IMR-90 (cell line): ENCODE data around the gene ECI2. TPM values are rescaled to one million over a fixed set of nuclear protein-coding genes. Genes with fewer than 3 reads are reported as not detected.

Experiments
- ATAC-seq: fragments of 200-7000 bp; cut with Tn5 transposase; 2 replicates; pipeline ENCODE4 v1.9.1; 2020; ENCODE audit warnings: low read depth, mild to moderate bottlenecking, moderate library complexity
- BruUV-seq: library from RNA; stranded (reverse); fragments of 400-500 nt; replicated peaks from 2 replicates; lab custom pipeline; 2021; lab: Mats Ljungman, UMichigan
- CTCF ChIA-PET: fragments of 300-600 bp; formaldehyde crosslinking; extraction: SDS; loops from one replicate; lab custom pipeline; 2021; ENCODE audit warnings: antibody characterized with exemption; lab: Yijun Ruan, JAX
- POLR2A ChIA-PET: fragments of 300-600 bp; sonication (Branson Sonifier 250); formaldehyde crosslinking; loops from one replicate; lab custom pipeline; 2022; ENCODE audit warnings: antibody characterized with exemption; ENCODE audit not compliant: unreplicated experiment; lab: Charles Lee
- DNase-seq: peaks from one replicate; pipeline ENCODE4 v3.0.0; 2013
- H2AFZ ChIP-seq: replicated peaks from 2 replicates; pipeline ENCODE3; 2013; ENCODE audit warnings: low read length, mild to moderate bottlenecking; ENCODE audit not compliant: poor library complexity
- H2AK5ac ChIP-seq: 2 replicates; pipeline ENCODE4 v1.6.1; 2013; ENCODE audit warnings: low read depth, low read length, inconsistent platforms
- H2AK9ac ChIP-seq: replicated peaks from 2 replicates; pipeline ENCODE3; 2013; ENCODE audit warnings: mild to moderate bottlenecking, low read depth, low read length, moderate library complexity; ENCODE audit not compliant: poor library complexity
- H2BK120ac ChIP-seq: 2 replicates; pipeline ENCODE4 v1.6.1; 2013; ENCODE audit warnings: low read depth, low read length, inconsistent platforms
- H2BK15ac ChIP-seq: 3 replicates; pipeline ENCODE4 v1.6.1; 2013; ENCODE audit warnings: low read depth, low read length, inconsistent platforms
- H2BK20ac ChIP-seq: 2 replicates; pipeline ENCODE4 v1.6.1; 2013; ENCODE audit warnings: low read depth, mild to moderate bottlenecking, inconsistent platforms, low read length, moderate library complexity
- H2BK5ac ChIP-seq: 2 replicates; pipeline ENCODE4 v1.6.1; 2013; ENCODE audit warnings: mild to moderate bottlenecking, low read depth, low read length, inconsistent platforms; ENCODE audit not compliant: poor library complexity, severe bottlenecking
- H3K14ac ChIP-seq: replicated peaks from 2 replicates; pipeline ENCODE4 v1.6.1; 2013; ENCODE audit warnings: low read depth, low read length, inconsistent platforms
- H3K18ac ChIP-seq: 2 replicates; pipeline ENCODE4 v1.6.1; 2013; ENCODE audit warnings: low read depth, low read length, control low read depth
- H3K23ac ChIP-seq: 2 replicates; pipeline ENCODE4 v1.6.1; 2013; ENCODE audit warnings: low read depth, low read length, inconsistent platforms
- H3K27ac ChIP-seq: 2 replicates; pipeline ENCODE4 v1.5.1; 2013; ENCODE audit warnings: mild to moderate bottlenecking, control low read depth, low read length; ENCODE audit not compliant: insufficient read depth
- H3K27me3 ChIP-seq: 2 replicates; pipeline ENCODE4 v1.6.1; 2013; ENCODE audit warnings: low read length; ENCODE audit not compliant: control insufficient read depth, insufficient read depth
- H3K36me3 ChIP-seq: 2 replicates; pipeline ENCODE4 v1.6.1; 2013; ENCODE audit warnings: low read length, mixed read lengths; ENCODE audit not compliant: control insufficient read depth, insufficient read depth
- H3K4ac ChIP-seq: 2 replicates; pipeline ENCODE4 v1.6.1; 2013; ENCODE audit warnings: low read depth, low read length, inconsistent platforms
- H3K4me1 ChIP-seq: 2 replicates; pipeline ENCODE4 v1.6.1; 2013; ENCODE audit warnings: low read length, mixed read lengths; ENCODE audit not compliant: control insufficient read depth, insufficient read depth
- H3K4me2 ChIP-seq: 2 replicates; pipeline ENCODE4 v1.6.1; 2013; ENCODE audit warnings: low read depth, mild to moderate bottlenecking, control low read depth, low read length, moderate library complexity
- H3K4me3 ChIP-seq: 2 replicates; pipeline ENCODE4 v1.5.1; 2013; ENCODE audit warnings: low read depth, mild to moderate bottlenecking, control low read depth, low read length, moderate library complexity; ENCODE audit not compliant: insufficient read depth
- H3K56ac ChIP-seq: 2 replicates; pipeline ENCODE4 v1.6.1; 2013; ENCODE audit warnings: low read length, inconsistent platforms; ENCODE audit not compliant: insufficient read depth; ENCODE audit errors: extremely low read depth
- H3K79me1 ChIP-seq, 2 experiments: 2 replicates each; pipeline ENCODE4 v1.6.1; 2013; ENCODE audit warnings: low read length in 2 of 2, inconsistent platforms in 1 of 2, low read depth in 1 of 2
- H3K9ac ChIP-seq: 2 replicates; pipeline ENCODE4 v1.6.1; 2013; ENCODE audit warnings: low read depth, low read length, control low read depth
- H3K9me1 ChIP-seq: 2 replicates; pipeline ENCODE4 v1.6.1; 2013; ENCODE audit warnings: low read length, inconsistent platforms; ENCODE audit not compliant: insufficient read depth
- H3K9me3 ChIP-seq: 2 replicates; pipeline ENCODE4 v1.6.1; 2013; ENCODE audit warnings: low read length; ENCODE audit not compliant: control insufficient read depth, insufficient read depth
- H4K20me1 ChIP-seq: 2 replicates; pipeline ENCODE4 v1.6.1; 2013; ENCODE audit warnings: low read length, inconsistent platforms; ENCODE audit not compliant: insufficient read depth
- H4K5ac ChIP-seq: 2 replicates; pipeline ENCODE4 v1.6.1; 2013; ENCODE audit warnings: mild to moderate bottlenecking, low read depth, low read length, control low read depth
- H4K8ac ChIP-seq, 2 experiments: 2 replicates each; pipeline ENCODE4 v1.6.1; 2013; ENCODE audit warnings: low read depth in 2 of 2, low read length in 2 of 2, control low read depth in 1 of 2, inconsistent platforms in 1 of 2
- H4K91ac ChIP-seq: 2 replicates; pipeline ENCODE4 v1.6.1; 2013; ENCODE audit warnings: low read depth, low read length, inconsistent platforms; ENCODE audit not compliant: insufficient read depth
- CTCF ChIP-seq: conservative IDR thresholded peaks from 2 replicates; pipeline ENCODE4 v1.5.1; 2012; ENCODE audit warnings: mild to moderate bottlenecking, low read depth, low read length, improper control_type of control experiment
- MAFK ChIP-seq: IDR thresholded peaks from 2 replicates; pipeline ENCODE4 v1.6.1; 2012; ENCODE audit warnings: low read depth, low read length, improper control_type of control experiment
- NFE2L2 ChIP-seq: fragments of 150-350 bp; IDR thresholded peaks from 2 replicates; pipeline ENCODE4 v1.6.1; 2016; ENCODE audit warnings: low read depth, mild to moderate bottlenecking, low read length
- RAD21 ChIP-seq: IDR thresholded peaks from 2 replicates; pipeline ENCODE4 v1.6.1; 2012; ENCODE audit warnings: low read length, improper control_type of control experiment
- RCOR1 ChIP-seq: IDR thresholded peaks from 2 replicates; pipeline ENCODE4 v1.6.1; 2012; ENCODE audit warnings: mild to moderate bottlenecking, low read length, improper control_type of control experiment; ENCODE audit not compliant: insufficient replicate concordance
- SMC3 ChIP-seq: fragments of 150-350 bp; IDR thresholded peaks from 2 replicates; pipeline ENCODE4 v1.6.1; 2016; ENCODE audit warnings: low read depth, mild to moderate bottlenecking, antibody characterized with exemption, low read length, moderate library complexity
- WGBS, 2 experiments: methylation state at CpG; one replicate each; pipeline versions ENCODE4 v1.1.5 to v1.1.7; 2013; ENCODE audit warnings: missing lambda C conversion rate in 2 of 2; ENCODE audit not compliant: insufficient read length in 1 of 2; ENCODE audit errors: extremely low coverage in 2 of 2; 5-methylcytosine and 5-hydroxymethylcytosine counted together
- dilution Hi-C: fragments of 300-500 bp; cut with HindIII; formaldehyde crosslinking; loops from one replicate; pipeline ENCODE4 v1.14.3; 2018; ENCODE audit warnings: low sequenced_read_pairs; ENCODE audit not compliant: unreplicated experiment
- in situ Hi-C: fragments of 300-500 bp; cut with MboI; formaldehyde crosslinking; loops from 3 replicates; pipeline ENCODE4 v1.14.3; 2019; ENCODE audit warnings: low sequenced_read_pairs, inconsistent platforms, mixed read lengths
- intact Hi-C: fragments of 100-400 bp; cut with micrococcal nuclease; formaldehyde crosslinking; loops from 2 replicates; pipeline ENCODE4 v1.10.0; 2022
- polyA plus RNA-seq, 3 experiments: library from polyadenylated mRNA; depleted of rRNA; stranded (reverse); fragments of >200 nt; gene quantifications; 2 replicates each; pipeline ENCODE4 v1.2.3, GENCODE V29; 2012; ENCODE audit warnings: low replicate concordance in 1 of 3
- total RNA-seq: library from RNA; depleted of rRNA; stranded (reverse); fragments of >200 nt; gene quantifications from 2 replicates; pipeline ENCODE4 v1.2.3, GENCODE V29; 2012
- TF ChIP-seq, protein P1 (sequence below): fragments of 150-350 bp; IDR thresholded peaks from 2 replicates; pipeline ENCODE4 v1.6.1; 2016; ENCODE audit warnings: low read depth, mild to moderate bottlenecking, low read length, moderate library complexity, borderline replicate concordance

ECI2 gene
- total and polyA plus RNA-seq, 2 of the 4 experiments (the other 2 are of a cell fraction), result 64.1 to 152 TPM

- no peaks in the 10 kb centered on the region for H3K9me3 ChIP-seq
- no peak overlapping the region for H2BK120ac ChIP-seq
- H3K23ac ChIP-seq, result no peak overlapping the region
- ChIA-PET CTCF (interaction anchor here (0.7 to 1.5 kb wide), 9 partner anchors 19 to 137 kb away, joined by 3 to 11 read pairs (median 3); no protein-coding TSS in a partner anchor), POLR2A (no interaction called here)
- H4K5ac ChIP-seq, result no peak overlapping the region
- H3K18ac ChIP-seq, result no peak overlapping the region
- H3K4me2 ChIP-seq, result no peak overlapping the region
- no peak overlapping the region for H4K91ac ChIP-seq
- 0% methylated on average over 1 of the region's 6 CpGs; no CpG with 5 or more reads in 1 of the 2 experiments for WGBS, 2 experiments
- H3K79me1 ChIP-seq, result no peaks in the 10 kb centered on the region
- no peaks in the 10 kb centered on the region for H3K9me1 ChIP-seq
- ATAC-seq (peak; percentile 99), DNase-seq (peak; percentile 86)
- no peak overlapping the region for H2AK9ac ChIP-seq
- no peak overlapping the region; the same call in 1 of the 2 replicates for H2BK20ac ChIP-seq
- H2BK15ac ChIP-seq, result no peak overlapping the region
- H3K27me3 ChIP-seq, result no peaks in the 10 kb centered on the region
- H2AK5ac ChIP-seq, result peak overlapping the region; percentile 57; the same call in 1 of the 2 replicates
- H2BK5ac ChIP-seq, result no peak overlapping the region
- TF ChIP-seq CTCF (peak; percentile 87), RAD21 (peak; percentile 89), RCOR1 (no peak), SMC3 (peak; percentile 88), NFE2L2 (no peak), MAFK (no peak)
- TF ChIP-seq, protein P1, sequence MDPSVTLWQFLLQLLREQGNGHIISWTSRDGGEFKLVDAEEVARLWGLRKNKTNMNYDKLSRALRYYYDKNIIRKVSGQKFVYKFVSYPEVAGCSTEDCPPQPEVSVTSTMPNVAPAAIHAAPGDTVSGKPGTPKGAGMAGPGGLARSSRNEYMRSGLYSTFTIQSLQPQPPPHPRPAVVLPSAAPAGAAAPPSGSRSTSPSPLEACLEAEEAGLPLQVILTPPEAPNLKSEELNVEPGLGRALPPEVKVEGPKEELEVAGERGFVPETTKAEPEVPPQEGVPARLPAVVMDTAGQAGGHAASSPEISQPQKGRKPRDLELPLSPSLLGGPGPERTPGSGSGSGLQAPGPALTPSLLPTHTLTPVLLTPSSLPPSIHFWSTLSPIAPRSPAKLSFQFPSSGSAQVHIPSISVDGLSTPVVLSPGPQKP, result no peak
- H4K8ac ChIP-seq, result peak overlapping the region in 1 of 2 experiments; percentile 7; a peak in 1 of 4 replicates
- dilution Hi-C loops, result no loop called here
- intact Hi-C loops, result loop anchor here (1.0 to 10.0 kb wide), 3 partner anchors 55 to 411 kb away; no protein-coding TSS in a partner anchor
- BruUV-seq, result no TSS peak
- no peak overlapping the region for H3K4me3 ChIP-seq
- H3K9ac ChIP-seq, result no peak overlapping the region
- in situ Hi-C loops, result loop anchor here (5.0 kb wide), 1 partner anchor 99 kb away; no protein-coding TSS in a partner anchor
- no peaks in the 10 kb centered on the region for H3K4me1 ChIP-seq
- H2AFZ ChIP-seq, result peak overlapping the region; percentile 50
- no peaks in the 10 kb centered on the region for H4K20me1 ChIP-seq
- no peak overlapping the region for H3K4ac ChIP-seq
- H3K14ac ChIP-seq, result no peak overlapping the region
- no peaks in the 10 kb centered on the region for H3K36me3 ChIP-seq
- H3K27ac ChIP-seq, result no peak overlapping the region
- H3K56ac ChIP-seq, result no peak overlapping the region
Measured at GRCh38 chr6:4155848-4156466, 20.6 kb upstream of the ECI2 start.
